Gastroesophageal sphincter (tissue), 3 donors: ENCODE measurements around the gene PCDHGC3.

ENCODE experiments used
- POLR2A ChIP-seq, 2 donors: fragments of 450-650 bp; IDR thresholded peaks; one replicate each; pipeline ENCODE4 v1.6.1; 2017; ENCODE audit warnings: antibody characterized with exemption in 2 of 2, mild to moderate bottlenecking in 2 of 2, moderate library complexity in 1 of 2
- POLR2AphosphoS5 ChIP-seq: sonication (generic); formaldehyde crosslinking; IDR thresholded peaks from one replicate; pipeline ENCODE4 v1.6.1; 2017; ENCODE audit warnings: antibody characterized with exemption
- TF ChIP-seq, protein P1 (sequence below), 4 experiments: fragments of 200-600 bp in 2 of 4; fragments of 450-650 bp in 2 of 4; sonication (generic) in 1 of 4; IDR thresholded peaks; one replicate each; pipeline ENCODE4 v1.5.1; 2017 to 2019; ENCODE audit warnings: antibody characterized with exemption in 4 of 4, mild to moderate bottlenecking in 2 of 4, moderate library complexity in 2 of 4

DNA sequence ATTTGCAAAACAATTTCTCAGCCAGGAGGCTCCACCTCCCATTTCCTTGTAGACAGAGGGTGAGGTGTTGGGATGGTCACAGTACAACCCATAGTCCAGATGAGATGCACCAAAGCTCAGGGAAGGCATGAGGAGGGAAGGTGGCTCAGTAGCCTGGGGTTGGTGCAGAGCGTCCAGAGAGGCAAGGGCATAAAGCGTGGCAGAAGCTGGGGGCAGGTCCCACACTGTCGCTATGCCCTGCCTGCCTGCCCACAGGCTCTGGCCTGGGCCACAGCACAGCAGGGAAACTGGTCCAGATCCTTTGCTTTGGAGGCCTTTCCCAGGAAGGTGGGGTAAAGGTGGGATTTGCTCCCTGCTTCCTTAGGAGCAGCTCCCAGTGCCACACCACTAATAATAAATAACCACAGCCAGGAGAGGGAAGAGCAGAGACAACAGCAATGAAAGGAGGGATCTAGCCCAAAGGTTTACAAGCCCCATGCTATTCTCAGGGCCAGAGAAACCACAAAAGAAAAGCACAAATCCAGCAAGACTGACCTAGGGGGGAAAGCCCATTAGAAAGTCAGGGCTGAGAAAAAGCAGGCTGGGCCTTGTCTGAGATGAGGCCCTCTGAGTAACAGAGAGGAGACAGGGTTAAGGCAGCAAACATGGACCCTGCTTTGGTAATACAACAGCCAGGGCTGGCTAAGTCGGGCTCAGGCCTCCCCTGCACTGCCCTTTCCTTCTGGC is 40.3 kb downstream of the PCDHGC3 start:
- TF ChIP-seq, protein P1, sequence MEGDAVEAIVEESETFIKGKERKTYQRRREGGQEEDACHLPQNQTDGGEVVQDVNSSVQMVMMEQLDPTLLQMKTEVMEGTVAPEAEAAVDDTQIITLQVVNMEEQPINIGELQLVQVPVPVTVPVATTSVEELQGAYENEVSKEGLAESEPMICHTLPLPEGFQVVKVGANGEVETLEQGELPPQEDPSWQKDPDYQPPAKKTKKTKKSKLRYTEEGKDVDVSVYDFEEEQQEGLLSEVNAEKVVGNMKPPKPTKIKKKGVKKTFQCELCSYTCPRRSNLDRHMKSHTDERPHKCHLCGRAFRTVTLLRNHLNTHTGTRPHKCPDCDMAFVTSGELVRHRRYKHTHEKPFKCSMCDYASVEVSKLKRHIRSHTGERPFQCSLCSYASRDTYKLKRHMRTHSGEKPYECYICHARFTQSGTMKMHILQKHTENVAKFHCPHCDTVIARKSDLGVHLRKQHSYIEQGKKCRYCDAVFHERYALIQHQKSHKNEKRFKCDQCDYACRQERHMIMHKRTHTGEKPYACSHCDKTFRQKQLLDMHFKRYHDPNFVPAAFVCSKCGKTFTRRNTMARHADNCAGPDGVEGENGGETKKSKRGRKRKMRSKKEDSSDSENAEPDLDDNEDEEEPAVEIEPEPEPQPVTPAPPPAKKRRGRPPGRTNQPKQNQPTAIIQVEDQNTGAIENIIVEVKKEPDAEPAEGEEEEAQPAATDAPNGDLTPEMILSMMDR (IDR thresholded peaks at IDR 0.05): no peak
- TF ChIP-seq POLR2AphosphoS5 (no peak), POLR2A (IDR thresholded peaks at IDR 0.05) (no peak)
